Measurements from ENCODE around the gene BEST2. TPM values are rescaled to one million over a fixed set of nuclear protein-coding genes. Genes with fewer than 3 reads are reported as not detected.

The BEST2 gene
- total and polyA plus RNA-seq, 7 donors = 0.36 to 50.0 (median 45.1) TPM; not detected in 3

GRCh38 chr19:12715929-12716328 lies 35.7 kb upstream of the BEST2 start:
- intact Hi-C loops (cut with DNase I) = no loop called here
- Histone ChIP-seq H3K4me1 (peaks cover 0 to 22% (median 19%) of the 10 kb centered on the region in 4 donors), H3K4me3 (no peak overlapping the region), H3K36me3 (peaks cover 35 to 82% (median 55%) of the 10 kb centered on the region in 4 donors), H3K27ac (no peak overlapping the region), H3K27me3 (no peaks in the 10 kb centered on the region), H3K9me3 (no peaks in the 10 kb centered on the region)
- WGBS, 2 donors = 97 to 99% methylated on average over 3 of the region's 3 CpGs
- DNase-seq = no peak
- no peak for TF ChIP-seq EP300 (IDR thresholded peaks at IDR 0.05)

GRCh38 chr19:12720296-12720695 lies 31.3 kb upstream of the BEST2 start:
- intact Hi-C loops (cut with DNase I) = no loop called here
- Histone ChIP-seq H3K4me1 (peaks cover 0 to 49% (median 44%) of the 10 kb centered on the region in 4 donors), H3K9me3 (no peaks in the 10 kb centered on the region)

DNA sequence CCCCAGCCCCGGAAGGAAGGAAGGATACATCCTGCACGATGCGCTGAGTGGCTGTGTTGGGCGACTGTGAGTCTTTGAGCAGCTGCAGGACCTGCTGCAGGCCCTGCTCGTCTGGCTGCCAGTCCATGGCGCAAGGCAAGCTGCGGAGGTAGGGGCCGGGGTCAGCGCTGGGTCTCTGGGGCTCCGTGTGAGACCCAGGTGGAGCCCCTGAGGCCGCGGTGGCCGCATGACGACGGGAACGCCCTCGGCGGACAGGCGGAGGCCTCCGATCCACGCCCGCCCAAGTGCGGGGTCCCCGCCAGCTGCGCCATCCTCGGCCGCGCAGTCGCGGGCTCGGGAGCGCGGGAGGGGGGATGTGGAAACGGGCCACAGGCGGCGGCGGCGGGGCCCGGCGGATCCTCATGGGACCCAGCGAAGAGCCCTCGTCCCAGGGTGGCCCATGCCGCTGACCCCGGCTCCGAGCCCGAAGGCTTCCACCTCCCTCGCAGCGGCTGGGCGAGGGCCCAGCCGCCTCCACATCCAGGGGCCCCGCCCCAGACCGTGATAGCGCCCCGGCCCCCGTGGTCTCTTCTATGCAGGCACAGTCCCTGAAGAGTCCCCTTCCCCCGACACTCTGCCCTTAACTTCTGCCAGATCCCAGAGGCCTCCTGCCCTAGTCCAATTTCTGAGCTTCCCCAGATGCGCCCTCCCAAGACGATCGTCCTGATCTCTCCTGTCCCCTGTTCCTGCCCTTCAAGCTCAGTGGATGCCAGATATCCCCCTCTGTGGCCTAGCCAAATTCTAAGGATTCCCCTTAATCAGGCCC lies 30.5 kb upstream of the BEST2 start:
- H3K4me1 ChIP-seq = peaks cover 0 to 49% (median 44%) of the 10 kb centered on the region in 4 donors
- peaks cover 7 to 33% (median 11%) of the 10 kb centered on the region in 4 donors for H3K36me3 ChIP-seq
- H3K9me3 ChIP-seq = no peaks in the 10 kb centered on the region
- H3K27me3 ChIP-seq = no peaks in the 10 kb centered on the region
- WGBS, 2 donors = 13% methylated on average over 59 of the region's 59 CpGs
- peak overlapping the region; percentile 93 to 98 (median 95) for H3K27ac ChIP-seq
- no peak for DNase-seq
- no peak for TF ChIP-seq POLR2AphosphoS5 (IDR thresholded peaks at IDR 0.05)
- TF ChIP-seq, protein P1, sequence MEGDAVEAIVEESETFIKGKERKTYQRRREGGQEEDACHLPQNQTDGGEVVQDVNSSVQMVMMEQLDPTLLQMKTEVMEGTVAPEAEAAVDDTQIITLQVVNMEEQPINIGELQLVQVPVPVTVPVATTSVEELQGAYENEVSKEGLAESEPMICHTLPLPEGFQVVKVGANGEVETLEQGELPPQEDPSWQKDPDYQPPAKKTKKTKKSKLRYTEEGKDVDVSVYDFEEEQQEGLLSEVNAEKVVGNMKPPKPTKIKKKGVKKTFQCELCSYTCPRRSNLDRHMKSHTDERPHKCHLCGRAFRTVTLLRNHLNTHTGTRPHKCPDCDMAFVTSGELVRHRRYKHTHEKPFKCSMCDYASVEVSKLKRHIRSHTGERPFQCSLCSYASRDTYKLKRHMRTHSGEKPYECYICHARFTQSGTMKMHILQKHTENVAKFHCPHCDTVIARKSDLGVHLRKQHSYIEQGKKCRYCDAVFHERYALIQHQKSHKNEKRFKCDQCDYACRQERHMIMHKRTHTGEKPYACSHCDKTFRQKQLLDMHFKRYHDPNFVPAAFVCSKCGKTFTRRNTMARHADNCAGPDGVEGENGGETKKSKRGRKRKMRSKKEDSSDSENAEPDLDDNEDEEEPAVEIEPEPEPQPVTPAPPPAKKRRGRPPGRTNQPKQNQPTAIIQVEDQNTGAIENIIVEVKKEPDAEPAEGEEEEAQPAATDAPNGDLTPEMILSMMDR (IDR thresholded peaks at IDR 0.05) = no peak
- no peak for TF ChIP-seq EP300 (IDR thresholded peaks at IDR 0.05)
- TF ChIP-seq POLR2A (IDR thresholded peaks at IDR 0.05) = no peak
- intact Hi-C loops (cut with DNase I) = no loop called here
- H3K4me3 ChIP-seq = peak overlapping the region; percentile 54 to 98 (median 77)

More at GRCh38 chr19:12720296-12720695, 31.3 kb upstream of the BEST2 start:
- DNase-seq = no peak
- H3K27ac ChIP-seq = peak overlapping the region; percentile 93 to 98 (median 95)
- H3K27me3 ChIP-seq = no peaks in the 10 kb centered on the region
- H3K36me3 ChIP-seq = peaks cover 14 to 41% (median 19%) of the 10 kb centered on the region in 4 donors
- TF ChIP-seq, protein P1 (IDR thresholded peaks at IDR 0.05) = no peak
- TF ChIP-seq POLR2AphosphoS5 (IDR thresholded peaks at IDR 0.05) (no peak), POLR2A (IDR thresholded peaks at IDR 0.05) (no peak), EP300 (IDR thresholded peaks at IDR 0.05) (no peak)
- H3K4me3 ChIP-seq = peak overlapping the region; percentile 54 to 98 (median 77)
- WGBS, 2 donors = 89 to 90% methylated on average over 10 of the region's 10 CpGs

DNA sequence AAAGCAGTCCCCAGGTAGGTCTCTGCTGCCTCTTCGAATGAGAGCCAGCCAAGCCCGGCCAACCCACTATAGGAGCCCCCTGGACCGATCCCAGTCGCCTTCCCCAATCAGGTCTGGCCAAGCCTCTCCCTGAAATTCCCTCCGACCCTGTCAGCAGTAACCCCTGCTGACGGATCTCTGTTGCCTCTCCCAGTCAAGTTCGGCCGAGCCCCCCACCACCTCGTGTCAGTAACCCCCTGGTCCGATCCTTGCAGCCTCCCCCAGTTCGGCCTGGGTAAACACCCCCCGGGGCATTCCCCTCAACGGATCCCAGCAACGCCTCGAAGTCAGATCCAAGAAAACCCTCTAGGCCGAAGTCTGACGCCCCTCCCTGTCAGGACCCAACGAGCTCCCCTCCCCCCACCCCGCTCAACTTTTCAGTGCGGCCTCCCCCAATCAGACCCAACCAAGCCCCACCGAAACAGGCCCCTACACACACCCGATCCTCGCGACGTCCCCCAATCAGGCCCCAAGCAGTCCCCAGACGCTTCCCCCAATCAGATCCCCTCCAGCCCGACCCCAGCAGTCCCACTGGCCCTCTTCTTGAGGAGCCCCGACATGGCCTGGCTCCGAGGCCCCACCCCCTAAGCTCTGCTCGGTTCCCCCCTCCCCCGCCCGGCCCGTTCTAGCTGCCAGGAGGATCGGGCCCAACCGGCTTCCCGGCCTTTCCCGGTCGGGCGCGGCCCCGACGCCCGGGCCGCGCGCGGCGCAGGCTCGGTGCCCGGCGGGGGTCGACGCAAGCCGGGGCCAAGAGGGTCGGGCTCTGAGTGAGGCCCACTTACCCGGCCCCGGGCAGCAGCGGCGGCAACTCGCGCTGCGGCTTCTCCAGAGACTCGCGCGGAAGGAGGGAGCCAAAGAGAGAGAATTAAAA lies 29.7 kb upstream of the BEST2 start:
- TF ChIP-seq, protein P1 (IDR thresholded peaks at IDR 0.05) = no peak
- H3K36me3 ChIP-seq = peaks cover under 1 to 24% (median 11%) of the 10 kb centered on the region in 4 donors
- no peaks in the 10 kb centered on the region for H3K9me3 ChIP-seq
- peak overlapping the region; percentile 54 to 98 (median 77) for H3K4me3 ChIP-seq
- DNase-seq = peak; percentile 90
- peaks cover 0 to 49% (median 44%) of the 10 kb centered on the region in 4 donors for H3K4me1 ChIP-seq
- H3K27ac ChIP-seq = peak overlapping the region; percentile 93 to 98 (median 95)
- H3K27me3 ChIP-seq = no peaks in the 10 kb centered on the region
- intact Hi-C loops (cut with DNase I) = loop anchor here (2.0 kb wide), 1 partner anchor 41 kb away; the partner anchor contains the start of gene DHPS
- 0 to 1% methylated on average over 65 of the region's 65 CpGs for WGBS, 2 donors
